GM15510 (cell line): ENCODE results near the gene MTMR1.

Source experiments
- POLR2A ChIP-seq: IDR thresholded peaks from 3 replicates; pipeline ENCODE4 v1.6.1; 2011; ENCODE audit warnings: borderline replicate concordance; ENCODE audit not compliant: insufficient read length; ENCODE audit errors: extremely low read depth

The MTMR1 gene

DNA sequence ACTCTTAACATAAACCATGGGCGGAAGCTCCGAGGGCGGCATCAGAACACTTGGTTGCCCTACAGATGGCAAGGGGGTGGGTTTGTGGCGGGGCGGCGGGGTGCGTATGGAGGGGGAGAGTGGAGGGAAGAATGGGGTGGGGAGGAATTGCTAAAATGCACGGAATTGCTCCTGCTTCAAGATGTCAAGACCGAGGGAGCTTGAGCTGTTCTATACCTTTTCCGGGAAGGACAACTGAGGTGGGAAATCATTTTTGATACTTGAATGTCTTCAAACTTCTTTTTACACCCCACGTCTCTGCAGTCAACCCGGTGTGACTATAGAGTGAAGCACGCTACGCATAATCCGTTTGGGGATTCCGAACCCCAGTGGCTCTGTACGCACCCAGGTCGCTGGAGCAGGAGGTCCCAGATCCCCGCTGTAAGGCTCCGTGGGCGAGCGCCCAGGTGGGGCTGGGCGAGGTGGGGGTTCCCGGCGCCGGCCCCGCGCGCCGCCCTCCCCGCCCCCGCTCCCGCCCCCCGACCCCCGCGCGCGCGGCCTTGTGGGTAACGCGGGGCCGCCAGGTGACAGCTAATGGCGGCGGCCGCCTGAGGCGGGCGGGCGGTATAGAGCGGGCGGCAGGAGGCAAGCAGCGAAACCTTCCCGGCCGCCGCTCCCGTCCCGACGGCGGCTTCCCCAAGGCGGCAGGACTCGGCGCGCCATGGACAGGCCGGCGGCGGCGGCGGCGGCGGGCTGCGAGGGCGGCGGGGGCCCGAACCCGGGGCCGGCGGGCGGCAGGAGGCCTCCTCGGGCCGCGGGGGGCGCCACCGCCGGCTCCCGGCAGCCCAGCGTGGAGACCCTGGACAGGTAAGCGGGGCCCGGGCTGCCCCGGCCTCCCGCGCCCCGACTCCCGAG, at the start of gene MTMR1:
TSS of gene MTMR1 (plus strand) at position 566 of the 894 bp plus-strand sequence. CDS start at position 701, 135 bp downstream.
- peak; percentile 50 for TF ChIP-seq POLR2A

DNA sequence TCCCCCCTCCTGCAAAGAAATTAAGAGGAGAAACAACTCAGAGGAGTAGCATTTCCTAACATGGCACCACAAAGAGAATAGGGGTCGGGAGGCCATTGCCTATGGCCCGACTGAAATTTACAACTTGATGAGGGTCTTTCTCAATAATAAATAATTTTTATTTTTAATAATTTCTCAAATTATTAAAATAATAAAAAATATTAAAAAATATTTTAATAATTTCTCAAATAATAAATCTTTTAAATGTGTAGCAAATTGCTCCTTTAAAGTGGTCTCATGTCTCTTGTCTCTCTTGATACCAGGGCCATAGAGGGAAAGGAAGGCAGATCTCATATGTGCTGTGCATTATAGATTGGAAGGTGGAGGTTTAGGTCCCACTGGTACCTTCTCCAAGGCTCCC, 49.2 kb upstream of the MTMR1 start:
- TF ChIP-seq POLR2A = no peak

DNA sequence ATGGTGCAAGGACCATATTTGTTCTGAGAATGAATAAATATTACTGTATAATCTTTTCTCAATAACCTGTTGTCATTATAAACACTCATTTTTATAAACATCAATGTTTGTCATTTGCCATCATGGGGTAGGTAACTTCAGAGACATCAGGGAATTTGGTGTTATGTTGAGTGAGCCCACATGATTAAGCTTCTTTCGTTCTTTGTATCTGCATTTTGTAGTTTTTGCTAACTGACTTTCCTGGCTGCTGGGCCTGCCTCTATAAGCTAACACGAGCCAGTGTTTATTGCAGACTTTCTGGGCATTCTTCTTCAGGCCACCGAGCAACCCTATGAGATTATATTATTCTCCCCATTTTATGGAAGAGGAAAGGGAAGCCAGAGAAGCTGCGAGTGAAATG, 48.8 kb upstream of the MTMR1 start:
- no peak for TF ChIP-seq POLR2A

DNA sequence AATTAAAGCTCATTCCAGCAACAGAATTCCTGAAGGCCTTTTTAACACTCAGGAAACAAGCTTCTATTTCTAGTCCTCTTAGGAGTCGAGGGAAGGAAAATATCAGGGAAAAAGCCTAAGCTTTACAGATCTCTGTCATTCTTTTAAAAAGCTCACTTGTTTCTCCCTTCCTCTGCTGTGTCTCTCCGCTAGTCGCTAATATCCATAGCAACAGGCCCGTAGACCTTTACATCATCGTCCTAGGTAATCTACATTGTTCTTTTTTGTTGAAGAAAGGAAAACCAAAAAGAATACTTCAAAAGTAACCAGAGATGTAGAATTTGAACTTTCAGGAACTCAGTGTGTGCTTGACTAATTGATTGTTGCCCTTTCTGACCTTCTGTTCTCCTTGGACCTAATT, 45.9 kb upstream of the MTMR1 start:
- no peak for TF ChIP-seq POLR2A

DNA sequence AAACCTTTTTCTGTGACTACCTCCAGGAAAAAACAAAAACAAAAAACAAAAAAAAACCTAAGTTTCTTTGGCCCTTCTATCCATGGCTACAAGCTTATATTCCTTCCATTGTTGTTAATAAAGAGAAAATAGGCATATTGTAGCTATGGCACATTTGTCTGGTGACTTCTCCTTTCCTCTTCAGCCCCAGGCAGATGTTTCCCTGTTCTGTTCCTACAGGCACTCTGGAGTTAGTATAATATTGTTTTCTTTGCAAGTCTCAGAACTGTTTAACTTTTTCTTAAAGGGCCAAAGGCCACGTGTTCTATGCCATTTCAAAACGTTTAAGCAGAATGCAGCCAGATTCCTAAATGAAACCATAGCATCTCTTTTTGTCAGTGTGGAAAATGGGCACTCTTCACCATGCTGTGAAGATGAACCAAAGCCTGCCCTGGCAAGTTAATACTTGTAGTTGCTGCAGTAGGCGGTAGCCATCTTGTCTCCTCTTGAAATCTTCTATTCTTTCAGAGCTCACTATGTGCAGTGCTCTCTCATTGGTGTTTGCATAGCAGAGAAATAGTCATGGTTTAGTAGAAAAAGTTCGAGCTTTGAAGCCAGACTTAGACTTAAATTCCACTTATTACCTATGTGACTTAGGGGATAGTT, 44.8 kb upstream of the MTMR1 start:
- no peak for TF ChIP-seq POLR2A

DNA sequence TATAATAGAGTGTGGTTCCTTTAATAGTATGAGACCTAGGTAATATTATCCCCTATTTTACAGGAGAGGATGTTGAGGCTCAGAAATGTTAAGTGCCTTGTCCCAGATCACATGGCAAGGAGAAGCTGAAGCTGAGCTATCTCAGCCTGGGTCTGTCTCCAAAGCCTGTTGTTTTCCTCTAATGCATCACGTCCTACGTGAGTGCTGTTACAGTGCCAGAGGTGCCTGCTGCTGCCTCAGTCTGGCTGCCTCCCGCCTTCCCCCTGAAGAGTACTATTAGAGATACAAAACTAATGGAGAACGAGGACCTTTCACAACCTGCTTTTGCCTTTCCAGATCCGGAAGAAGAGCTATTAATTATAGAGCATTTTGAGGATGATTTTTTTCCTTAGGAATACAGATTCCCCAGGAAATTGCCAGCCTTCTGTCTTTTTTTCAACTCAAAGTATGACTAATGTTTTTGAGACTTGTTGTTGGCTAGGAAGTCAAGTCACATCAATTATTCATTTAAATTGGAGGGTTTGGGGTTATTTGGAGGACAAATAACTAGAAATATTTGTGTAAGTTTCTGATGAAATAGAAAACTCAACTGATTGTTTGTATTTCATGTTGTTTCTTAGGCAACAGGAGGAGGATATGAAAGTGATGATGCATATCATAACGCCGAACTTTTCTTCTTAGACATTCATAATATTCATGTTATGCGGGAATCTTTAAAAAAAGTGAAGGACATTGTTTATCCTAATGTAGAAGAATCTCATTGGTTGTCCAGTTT, 43.9 kb upstream of the MTMR1 start:
- no peak for TF ChIP-seq POLR2A

DNA sequence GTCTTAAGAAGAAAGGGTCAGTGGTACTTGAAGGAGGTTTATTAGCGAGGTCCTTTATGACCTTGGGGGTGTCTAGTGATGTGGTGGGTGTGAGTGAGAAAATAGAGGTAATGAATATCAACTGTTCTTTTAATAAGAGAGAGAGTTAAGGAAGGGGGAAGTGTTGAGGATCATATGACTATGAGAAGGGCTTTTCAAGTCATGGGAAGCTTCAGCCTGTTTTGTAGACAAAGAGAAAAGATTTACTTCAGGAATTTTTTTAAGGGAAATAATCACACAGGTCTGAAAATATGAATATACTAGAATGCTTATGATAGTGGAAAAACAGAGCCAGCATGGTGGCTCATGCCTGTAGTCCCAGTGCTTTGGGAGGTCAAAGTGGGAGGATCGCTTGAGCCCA, 41.3 kb upstream of the MTMR1 start:
- TF ChIP-seq POLR2A = no peak

DNA sequence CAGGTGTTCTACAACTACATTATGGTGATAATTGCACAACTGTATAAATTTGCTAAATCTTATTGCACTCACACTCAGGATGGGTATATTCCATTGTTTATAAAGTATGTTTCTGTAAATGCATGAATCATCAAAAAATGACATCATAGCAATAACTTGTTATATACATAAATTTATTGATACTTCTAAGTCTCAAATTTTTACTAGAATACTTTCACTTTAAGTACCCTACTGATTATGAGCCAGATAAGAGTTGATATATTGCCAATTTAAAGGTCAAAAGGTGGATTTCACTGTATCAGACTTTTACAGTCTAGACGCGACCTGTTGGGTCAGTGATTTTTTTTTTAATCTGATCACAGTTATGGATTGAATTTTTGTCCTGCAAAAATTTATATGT, 37.4 kb upstream of the MTMR1 start:
- no peak for TF ChIP-seq POLR2A

DNA sequence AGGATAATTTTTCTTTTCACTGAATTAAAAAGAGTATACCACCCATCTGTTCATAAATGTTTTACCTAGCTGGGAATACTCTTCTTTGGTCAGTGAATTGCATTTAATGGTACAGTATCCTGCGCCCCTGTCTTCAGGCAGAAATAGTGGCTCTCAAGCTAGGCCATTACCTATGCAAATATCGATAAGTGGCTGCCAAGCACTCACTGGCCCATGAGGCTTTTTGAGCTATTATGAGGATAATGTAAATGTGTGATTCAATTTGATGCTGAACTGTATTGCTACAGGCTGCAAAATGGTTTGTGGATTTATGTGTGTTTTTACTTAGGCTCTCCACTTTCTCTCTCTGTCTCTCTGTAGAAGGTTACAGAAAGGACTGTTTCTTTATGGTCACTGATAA, 30.1 kb upstream of the MTMR1 start:
- TF ChIP-seq POLR2A = no peak

DNA sequence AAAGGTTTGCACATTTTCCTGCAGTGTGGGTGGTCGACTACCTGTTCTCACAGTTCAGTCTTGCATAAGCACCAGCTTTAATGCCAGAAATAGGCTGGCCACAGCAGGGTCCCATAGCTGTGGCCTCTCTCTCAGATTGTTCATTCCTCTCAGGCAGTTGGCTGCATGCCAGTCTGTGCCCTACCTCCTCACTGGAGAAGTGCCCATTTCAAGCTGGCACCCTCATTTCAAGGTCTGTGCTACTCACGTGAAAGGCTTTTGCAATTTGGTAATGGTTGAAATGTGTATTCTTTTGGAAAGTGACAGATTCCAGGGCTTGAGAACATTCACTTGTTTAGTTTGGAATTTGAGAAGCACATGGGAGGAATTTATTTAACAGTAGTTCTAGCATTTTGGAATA, 28.9 kb upstream of the MTMR1 start:
- no peak for TF ChIP-seq POLR2A

DNA sequence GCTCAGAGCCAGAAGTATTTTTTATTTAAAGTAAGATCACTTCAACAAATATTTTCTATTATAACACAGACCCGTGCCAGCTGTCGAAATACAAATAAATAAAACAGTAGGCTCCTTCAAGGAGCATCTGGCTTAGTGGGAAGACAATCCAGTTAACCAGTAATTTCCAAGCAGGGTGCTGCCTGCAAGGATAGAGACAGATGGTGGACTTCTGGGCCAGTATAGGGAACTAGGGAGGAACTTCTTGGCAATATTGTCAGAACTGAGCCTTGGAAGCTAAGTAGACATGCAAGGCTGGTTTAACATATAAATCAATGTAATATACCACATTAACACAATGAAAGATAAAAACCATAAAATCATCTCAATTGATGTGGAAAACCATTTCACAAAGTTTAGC, 17.0 kb upstream of the MTMR1 start:
- TF ChIP-seq POLR2A = no peak

DNA sequence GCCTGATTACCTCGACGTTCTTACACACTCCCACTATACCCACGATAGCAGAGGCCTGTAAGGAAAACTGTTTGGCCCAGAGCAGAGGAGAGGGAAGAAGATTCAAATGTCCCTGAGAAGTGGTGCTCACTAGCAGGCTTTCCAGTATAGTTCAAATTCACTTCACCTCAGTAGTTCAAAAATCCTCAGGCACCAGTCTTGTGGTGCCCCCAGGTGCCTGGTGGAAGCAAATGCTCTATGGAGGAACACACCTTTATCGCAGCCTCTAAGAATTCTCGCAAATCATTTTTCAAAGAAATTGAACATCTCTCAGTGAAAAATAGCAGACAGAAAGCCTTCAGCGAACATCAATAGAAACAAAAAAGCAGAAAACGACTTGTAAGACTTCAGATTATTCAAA, 12.2 kb upstream of the MTMR1 start:
- TF ChIP-seq POLR2A = no peak

DNA sequence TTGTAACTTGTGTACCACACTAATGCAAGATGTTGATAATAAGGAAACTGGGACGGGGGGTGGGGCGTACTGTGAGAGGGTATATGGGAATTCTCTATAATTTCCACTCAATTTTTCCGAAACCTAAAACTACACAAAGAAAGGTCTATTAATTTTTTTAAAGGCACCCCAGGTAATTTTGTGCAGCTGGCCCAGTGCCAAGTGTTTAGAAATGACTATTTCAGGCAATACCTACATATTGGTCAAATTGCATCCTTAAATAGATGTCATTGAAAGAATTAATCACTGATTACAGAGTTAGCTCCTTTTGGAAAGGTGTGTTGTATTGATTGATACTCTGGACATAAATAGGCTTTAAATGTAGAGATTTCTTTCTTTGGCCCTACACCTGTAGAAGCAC, 10.1 kb upstream of the MTMR1 start:
- TF ChIP-seq POLR2A = no peak

DNA sequence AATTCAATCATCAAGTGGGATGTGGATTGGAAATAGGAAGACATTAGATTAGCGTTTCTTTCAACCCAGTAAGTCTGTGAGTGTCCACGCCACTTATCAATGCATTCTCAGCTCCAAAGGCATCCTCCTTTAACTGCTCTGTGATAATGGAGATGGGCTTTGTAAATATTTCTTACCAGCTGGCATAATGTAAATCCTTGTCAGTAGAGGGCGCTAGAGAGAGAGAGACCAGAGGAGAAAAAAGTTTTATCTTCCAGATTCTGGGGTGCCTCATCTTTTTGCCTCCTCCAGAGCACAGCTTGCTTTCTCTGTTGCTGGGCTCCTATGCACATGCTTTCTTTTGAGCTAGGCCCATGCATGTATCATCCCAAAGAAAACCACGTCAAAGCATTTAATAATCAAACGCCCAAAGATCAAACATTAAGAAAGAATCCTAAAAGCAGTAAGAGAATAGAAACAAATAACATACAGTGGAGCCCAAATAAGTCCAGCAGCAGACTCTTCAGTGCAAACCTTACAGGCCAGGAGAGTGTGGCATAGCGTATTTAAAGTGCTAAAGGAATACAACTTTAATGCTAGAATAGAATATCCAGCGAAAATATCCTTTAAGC, 9.6 kb upstream of the MTMR1 start:
- TF ChIP-seq POLR2A = no peak
